Brain microvascular endothelial cell (primary cell): ENCODE measurements around the gene TUBB.
"Not testable (repeated sequence)": the region's sequence is repeated elsewhere in the genome, so short reads cannot be mapped to it uniquely, and the experiment has no call there.

Experiments used
- DNase-seq: peaks from one replicate; pipeline ENCODE4 v3.0.0-alpha.2; 2020
- H3K27ac ChIP-seq: fragments of 250-450 bp; sonication (Bioruptor Pico); 2 replicates; pipeline ENCODE4 v1.5.1; 2020; ENCODE audit warnings: mild to moderate bottlenecking, moderate library complexity
- H3K27me3 ChIP-seq: fragments of 250-450 bp; sonication (Bioruptor Pico); replicated peaks from 2 replicates; pipeline ENCODE4 v1.5.1; 2020; ENCODE audit warnings: mild to moderate bottlenecking
- H3K36me3 ChIP-seq: fragments of 250-450 bp; sonication (Bioruptor Pico); replicated peaks from 2 replicates; pipeline ENCODE4 v1.5.1; 2020; ENCODE audit warnings: mild to moderate bottlenecking
- H3K4me3 ChIP-seq: 2 replicates; pipeline ENCODE4 v1.5.1; 2011; ENCODE audit warnings: low read depth, mild to moderate bottlenecking, control low read depth, low read length, moderate library complexity
- CTCF ChIP-seq: IDR thresholded peaks from 2 replicates; pipeline ENCODE4 v1.5.1; 2011; ENCODE audit warnings: low read depth, mild to moderate bottlenecking, moderate library complexity, low read length, control low read depth, inconsistent platforms; ENCODE audit errors: missing control alignments
- in situ Hi-C: cut with HindIII; loops from 2 replicates; pipeline ENCODE4 v1.10.0; 2017; ENCODE audit warnings: low sequenced_read_pairs, low pct_ligation_motif_present

The TUBB gene

GRCh38 chr6:30721198-30722024, 1.3 kb downstream of the TUBB start:
- peak; percentile 72 for DNase-seq
- in situ Hi-C loops: no loop called here
- peak; percentile 16 for TF ChIP-seq CTCF
- no peaks in the 10 kb centered on the region for H3K27me3 ChIP-seq
- H3K4me3 ChIP-seq: peak overlapping the region; percentile 77
- H3K27ac ChIP-seq: peak overlapping the region; percentile 86
- H3K36me3 ChIP-seq: peaks cover 50% of the 10 kb centered on the region

- peak overlapping the region; percentile 86 for H3K27ac ChIP-seq
- H3K27me3 ChIP-seq, DNase-seq, in situ Hi-C loops: not testable (repeated sequence)
- peaks cover 50% of the 10 kb centered on the region for H3K36me3 ChIP-seq
- H3K4me3 ChIP-seq: peak overlapping the region; percentile 77
Observed at GRCh38 chr6:30722025-30722279, 1.8 kb downstream of the TUBB start.

- H3K4me3 ChIP-seq: peak overlapping the region; percentile 77
- peak overlapping the region; percentile 86 for H3K27ac ChIP-seq
- in situ Hi-C loops: no loop called here
- H3K36me3 ChIP-seq: peaks cover 52% of the 10 kb centered on the region
- TF ChIP-seq CTCF: peak; percentile 94
- no peaks in the 10 kb centered on the region for H3K27me3 ChIP-seq
- peak; percentile 75 for DNase-seq
Observed at GRCh38 chr6:30722280-30723112, 2.3 kb downstream of the TUBB start.

GRCh38 chr6:30723159-30723842, 3.1 kb downstream of the TUBB start:
- peak overlapping the region; percentile 7 for H3K27ac ChIP-seq
- H3K27me3 ChIP-seq, DNase-seq, in situ Hi-C loops: not testable (repeated sequence)
- peaks cover 52% of the 10 kb centered on the region for H3K36me3 ChIP-seq
- H3K4me3 ChIP-seq: peak overlapping the region; percentile 77

GRCh38 chr6:30723843-30724741, 3.9 kb downstream of the TUBB start:
- H3K27me3 ChIP-seq, DNase-seq, H3K27ac ChIP-seq, in situ Hi-C loops: not testable (repeated sequence)
- Histone ChIP-seq H3K36me3 (peaks cover 52% of the 10 kb centered on the region), H3K4me3 (peak overlapping the region; percentile 77)
- TF ChIP-seq CTCF: peak; percentile 27

- no peak for DNase-seq
- Histone ChIP-seq H3K27ac (no peak overlapping the region), H3K36me3 (peaks cover 56% of the 10 kb centered on the region)
Observed at GRCh38 chr6:30724906-30725667, 4.9 kb downstream of the TUBB start.

More at GRCh38 chr6:30724906-30725667, 4.9 kb downstream of the TUBB start:
- in situ Hi-C loops: no loop called here
- H3K4me3 ChIP-seq: peak overlapping the region; percentile 10
- TF ChIP-seq CTCF: no peak
- H3K27me3 ChIP-seq: no peaks in the 10 kb centered on the region
